HG03565 (cell line): ENCODE measurements around the gene C2CD2.

Experiments used
- ATAC-seq: cut with Tn5 transposase; IDR thresholded peaks from one replicate; pipeline ENCODE4 v1.9.1; 2021; ENCODE audit warnings: mild to moderate bottlenecking, moderate library complexity; ENCODE audit not compliant: unreplicated experiment

Gene C2CD2

DNA sequence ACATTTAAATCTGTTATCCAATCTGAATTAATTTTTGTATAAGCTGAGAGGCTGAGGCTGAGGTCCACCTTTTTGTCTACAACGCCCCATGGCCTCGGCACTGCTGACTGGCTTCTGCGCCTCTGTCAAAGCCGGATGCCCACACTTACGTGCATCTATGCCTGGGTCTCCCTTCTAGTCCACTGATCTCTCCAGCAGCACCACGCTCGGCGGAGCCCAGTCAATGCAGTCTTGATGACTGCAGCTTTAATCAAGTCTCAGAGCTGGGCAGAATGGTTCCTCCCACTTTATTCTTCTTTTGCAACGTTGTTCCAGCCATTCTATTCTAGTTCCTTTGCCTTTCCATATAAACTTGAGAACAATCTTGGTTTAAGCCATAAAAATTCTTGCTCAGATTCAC is 84.0 kb downstream of the C2CD2 start:
- no peak for ATAC-seq

DNA sequence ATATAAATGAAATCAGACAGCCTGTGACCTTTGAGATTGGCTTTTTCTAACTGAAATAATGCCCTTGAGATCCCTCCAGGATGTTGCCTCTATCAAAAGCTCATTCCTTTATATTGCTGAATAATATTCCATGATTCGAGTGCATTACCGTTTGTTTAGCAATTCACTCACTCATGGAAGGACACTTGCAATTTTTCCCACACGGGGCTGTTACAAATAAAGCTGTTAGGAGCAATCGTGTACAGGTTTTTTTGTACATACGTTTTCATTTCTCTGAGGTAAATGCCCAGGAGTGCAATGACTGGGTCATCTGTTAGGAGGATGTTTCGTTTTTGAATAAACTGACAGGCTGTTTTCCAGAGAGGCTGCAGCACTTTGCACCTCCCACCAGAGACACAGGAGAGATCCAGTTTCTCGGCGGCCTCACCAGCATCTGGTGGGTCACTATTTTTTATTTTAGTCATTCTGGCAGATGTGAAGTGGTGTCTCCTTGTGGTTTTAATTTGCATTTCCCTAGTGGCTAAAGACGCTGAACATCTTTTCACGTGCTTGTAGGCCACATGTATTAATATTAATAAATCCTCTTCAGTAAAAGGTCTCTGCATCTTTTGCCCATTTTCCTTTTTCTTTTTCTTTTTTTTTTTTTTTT is 85.6 kb downstream of the C2CD2 start:
- peak; percentile 45 for ATAC-seq

DNA sequence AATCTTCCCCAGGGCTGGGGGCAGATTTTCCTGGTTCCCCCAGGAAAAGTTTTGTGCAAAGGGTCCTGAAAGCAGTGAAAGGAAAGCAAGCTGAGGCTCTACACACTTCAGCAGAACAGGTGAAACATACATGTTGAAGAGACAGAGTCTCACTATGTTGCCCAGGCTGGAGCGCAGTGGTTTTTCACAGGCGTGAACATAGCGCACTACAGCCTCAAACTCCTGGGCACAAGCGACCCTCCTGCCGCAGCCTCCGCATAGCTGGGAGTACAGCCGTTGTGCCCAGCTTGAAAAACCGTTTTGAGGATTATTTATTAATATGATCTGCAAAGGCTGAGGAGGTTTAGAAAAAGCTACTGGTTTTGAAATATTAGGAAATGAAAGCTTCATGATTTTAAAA is 86.5 kb downstream of the C2CD2 start:
- no peak for ATAC-seq

DNA sequence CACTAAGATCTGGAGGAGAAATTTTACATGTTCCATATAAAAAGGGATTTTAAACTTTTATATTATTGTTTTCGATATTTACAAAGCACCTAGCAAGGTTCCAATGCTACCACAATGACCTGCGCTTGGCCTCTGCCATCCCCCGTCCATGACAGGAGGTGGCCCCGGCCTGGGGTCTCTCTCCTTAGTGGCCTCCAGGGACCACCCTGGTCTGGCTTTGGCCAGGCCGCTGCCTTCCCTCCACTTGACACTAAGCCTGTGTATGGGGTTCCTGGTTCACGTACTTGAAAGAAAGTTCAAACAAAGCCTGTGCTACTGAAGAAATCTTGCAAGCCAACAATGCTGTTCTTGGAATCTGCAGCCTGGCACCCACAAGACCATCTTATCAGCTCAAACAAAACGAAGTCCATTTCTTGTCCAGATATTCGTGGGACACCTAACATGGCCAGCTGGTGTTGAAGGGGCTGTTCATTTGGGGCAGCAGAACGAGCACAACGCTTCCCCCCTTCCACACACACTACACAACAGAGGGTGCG is 87.5 kb downstream of the C2CD2 start:
- ATAC-seq: no peak

DNA sequence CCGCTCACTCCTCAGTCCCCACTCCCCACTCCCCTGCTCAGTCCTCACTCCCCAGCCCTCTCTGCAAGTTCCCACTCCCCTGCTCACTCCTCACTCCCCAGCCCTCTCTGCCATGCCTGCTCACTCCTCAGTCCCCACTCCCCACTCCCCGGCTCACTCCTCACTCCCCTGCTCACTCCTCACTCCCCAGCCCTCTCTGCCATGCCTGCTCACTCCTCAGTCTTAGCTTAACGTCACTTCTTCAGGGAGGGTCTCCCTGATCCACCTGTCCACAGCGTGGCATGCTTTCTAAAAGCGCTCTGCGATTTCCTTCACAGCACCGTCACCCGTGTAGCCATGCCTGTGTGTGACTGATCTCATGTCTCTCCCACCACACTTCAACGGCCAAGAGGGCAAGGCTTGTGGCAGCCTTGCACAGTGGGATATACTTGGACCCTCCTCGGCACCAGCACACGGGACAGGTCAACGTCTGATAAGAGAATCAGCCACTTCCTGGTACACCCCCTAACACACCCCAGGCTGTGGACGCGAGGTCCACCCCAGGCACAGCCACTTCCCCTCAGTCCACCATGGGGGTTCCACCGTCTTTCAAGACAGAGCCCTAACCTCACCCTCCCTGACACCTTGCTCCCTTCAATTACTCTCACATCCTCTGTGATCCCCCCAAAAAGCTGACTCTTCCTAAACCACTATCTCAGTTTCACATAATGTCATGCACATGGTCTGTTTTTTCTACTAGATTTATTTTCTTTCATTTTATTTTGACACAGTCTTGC is 88.6 kb downstream of the C2CD2 start:
- peak; percentile 53 for ATAC-seq

DNA sequence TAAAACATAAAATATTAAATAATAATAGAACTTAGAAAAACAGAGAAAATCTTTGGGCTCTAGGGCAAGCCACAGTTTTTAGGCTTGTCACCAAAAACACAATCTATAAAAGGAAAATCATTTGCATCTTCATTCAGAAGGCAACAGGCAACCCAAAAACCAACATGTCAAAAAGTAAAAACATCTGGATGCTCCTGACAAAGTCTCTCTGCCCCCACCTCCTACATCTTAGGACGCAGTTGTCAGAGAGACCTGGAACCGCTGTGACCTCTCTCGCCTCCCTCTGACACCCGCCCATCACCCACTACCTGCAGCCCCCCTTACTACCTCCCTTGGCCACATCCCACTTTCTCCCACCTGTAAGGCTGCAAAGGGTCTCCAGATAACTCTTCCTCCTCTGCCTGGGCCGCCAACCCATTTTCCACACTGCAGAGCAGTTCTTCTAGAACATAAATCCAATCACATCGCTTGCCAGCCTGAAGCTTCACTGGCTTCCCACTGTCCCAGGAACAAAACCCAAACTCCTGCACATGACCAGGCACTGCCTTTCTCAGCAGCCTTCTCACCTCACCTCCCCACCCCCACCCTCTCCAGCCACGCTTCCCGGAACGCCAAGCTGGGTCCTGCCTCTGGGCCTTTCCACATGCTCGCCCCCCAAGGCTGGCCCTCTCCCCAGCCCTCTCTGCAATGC is 89.4 kb downstream of the C2CD2 start:
- no peak for ATAC-seq

DNA sequence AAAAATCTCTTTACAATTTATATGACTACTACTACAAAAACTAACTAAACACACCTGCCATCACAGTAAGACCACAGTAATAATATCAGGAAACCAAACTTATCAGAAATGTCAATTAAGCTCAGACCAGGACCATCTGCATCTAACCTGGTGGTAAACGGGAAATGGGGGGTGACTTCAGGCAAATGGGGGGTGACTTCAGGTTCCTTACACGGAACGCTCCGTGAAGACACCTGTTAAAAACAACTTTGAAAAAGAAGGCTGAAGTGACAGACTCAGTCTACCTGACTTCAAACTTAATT is 90.4 kb downstream of the C2CD2 start:
- no peak for ATAC-seq

DNA sequence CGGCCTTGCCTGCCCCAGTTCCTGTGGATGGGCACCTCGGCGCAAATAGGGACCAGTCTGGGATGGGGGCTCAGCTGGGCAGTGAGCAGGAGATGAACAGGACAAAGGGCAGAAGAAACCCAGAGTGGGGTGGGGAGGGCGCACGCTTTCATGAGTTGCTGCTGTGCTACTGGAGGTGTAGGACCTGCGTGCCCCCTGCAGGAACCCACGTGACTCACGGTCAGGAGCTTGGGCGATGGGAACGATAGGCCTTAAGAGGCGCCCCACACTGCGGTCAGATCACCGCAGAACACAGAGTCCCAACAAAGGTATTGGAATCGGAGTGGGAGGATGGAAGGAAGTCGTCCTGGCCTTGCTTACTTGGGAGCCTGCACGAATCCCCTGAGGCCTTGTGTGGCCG is 91.8 kb downstream of the C2CD2 start:
- no peak for ATAC-seq

DNA sequence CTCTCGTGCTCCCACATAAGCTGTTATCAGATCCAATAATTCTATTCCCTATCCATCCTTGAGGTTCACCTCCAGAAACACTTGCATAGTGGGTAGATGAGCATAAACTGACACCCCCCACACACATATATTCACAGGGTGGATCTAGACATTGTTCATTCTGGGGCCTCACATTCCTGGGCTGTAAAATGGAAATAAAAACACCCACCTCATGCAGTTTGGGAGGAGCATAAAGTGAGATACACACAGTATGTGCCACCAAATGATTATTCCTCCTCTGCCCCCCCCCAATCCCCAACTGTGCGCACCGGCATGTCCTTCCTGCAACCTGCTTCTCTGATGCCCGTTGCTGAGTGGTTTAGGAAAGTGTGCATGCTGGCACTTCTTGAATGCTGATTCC is 92.6 kb downstream of the C2CD2 start:
- ATAC-seq: no peak

DNA sequence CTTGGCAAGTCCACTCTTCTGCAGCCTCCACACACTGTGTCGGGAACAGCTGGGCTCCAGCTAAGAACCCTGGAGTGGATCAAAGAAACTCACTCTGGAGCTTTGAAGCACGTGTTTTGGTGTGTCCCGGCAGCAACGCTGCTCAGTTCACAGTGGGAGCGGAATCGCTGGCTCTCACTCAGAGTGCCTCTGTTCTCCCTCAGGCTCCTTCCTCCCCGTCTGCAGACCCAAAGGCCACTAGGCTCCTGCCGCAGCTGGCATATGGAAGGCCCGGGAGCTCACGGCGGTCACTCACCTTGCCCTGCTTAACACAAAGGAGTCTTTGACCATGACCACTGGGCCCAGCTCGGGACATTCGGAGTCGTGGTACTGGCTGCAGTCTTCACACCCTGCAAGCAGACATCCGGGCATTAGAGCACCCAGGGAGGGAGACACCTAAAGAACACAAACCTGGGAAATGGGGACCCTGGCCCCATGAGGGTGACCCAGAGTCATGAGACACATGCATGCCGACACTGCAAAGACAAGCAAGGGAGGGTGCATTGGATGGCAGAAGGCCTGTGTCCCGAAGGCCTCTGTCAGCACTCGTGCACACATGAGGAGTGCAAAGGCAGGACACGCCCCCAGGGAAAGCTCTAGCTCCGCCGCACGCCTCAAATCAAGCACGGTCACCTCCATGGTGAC is 94.4 kb downstream of the C2CD2 start:
- ATAC-seq: no peak

DNA sequence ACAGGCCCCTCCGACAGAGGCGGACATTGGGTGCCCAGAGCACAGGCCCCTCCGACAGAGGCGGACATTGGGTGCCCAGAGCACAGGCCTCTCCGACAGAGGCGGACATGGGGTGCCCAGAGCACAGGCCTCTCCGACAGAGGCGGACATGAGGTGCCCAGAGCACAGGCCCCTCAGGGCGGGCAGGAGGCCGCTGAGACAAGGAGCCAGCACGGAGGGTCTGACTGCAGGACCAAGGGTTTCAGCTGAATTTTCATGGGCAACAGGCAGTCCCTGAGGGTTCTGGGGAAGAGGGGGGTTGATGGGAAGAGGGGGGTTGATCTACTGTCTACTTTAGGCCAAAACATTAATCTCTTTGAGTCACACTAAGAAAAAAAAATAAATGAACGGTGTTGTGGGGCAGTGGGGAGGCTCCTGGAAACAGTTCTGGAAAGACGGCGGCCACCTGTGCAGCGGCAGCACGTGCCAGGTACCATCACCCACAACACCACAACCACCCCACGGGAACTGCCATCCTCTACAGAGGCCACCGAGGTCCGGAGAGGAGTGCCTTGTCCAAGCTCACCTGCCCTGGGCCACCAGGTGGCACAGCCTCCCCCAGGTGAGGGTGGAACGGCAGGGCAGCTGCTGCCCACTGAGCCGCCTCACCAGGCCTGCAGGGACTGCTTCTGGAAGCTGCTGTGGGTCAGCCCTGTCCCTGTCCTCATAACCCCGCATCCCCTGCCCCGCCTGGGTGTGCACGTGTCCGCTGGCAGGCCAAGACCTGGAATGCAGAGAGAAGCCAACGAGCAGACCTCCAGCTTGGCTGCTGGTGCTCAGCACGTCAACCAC is 95.1 kb downstream of the C2CD2 start:
- ATAC-seq: no peak

DNA sequence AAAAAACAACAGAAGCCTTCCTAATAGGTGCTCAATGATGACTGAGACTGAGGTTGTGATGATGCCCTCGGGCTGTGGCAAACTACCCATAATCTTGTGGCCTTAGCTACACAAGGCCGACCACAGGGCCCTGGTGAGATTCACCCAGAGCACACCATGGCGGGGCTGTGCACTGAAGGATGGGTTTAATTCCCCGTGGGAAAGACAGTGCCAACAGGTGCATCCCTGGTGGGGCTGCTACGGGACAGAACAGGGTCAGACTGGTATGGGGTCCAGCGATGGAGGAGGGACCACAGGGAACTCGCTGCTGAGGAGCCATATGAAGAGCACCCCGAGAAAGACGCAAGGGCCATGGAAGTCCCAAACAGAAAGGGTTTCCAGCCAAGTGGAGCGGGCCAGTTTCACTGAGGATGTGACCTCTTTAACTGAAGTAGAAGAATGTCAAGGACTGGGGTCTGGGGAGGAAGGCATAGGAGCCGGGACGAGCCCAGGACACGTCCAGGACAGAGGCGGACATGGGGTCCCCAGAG is 96.0 kb downstream of the C2CD2 start:
- ATAC-seq: no peak

DNA sequence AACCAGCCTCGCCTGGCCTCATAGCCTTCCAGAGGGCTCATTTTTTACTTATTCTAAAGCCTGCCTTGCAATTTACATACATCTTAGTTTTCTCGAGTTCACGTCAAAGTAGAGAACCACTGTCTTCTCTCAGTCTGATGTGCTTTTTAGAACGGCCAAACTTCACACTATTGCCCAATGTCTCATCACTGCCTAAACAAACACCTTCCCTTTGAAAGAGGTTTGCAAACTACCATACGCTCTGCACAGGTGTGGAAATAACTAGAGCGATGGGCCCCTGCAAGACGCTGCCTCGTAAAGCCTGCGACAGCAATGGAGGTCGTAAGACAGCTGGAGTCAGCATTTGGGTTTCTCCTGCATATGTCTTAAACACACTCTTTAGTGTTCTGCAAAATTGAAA is 97.2 kb downstream of the C2CD2 start:
- ATAC-seq: no peak

DNA sequence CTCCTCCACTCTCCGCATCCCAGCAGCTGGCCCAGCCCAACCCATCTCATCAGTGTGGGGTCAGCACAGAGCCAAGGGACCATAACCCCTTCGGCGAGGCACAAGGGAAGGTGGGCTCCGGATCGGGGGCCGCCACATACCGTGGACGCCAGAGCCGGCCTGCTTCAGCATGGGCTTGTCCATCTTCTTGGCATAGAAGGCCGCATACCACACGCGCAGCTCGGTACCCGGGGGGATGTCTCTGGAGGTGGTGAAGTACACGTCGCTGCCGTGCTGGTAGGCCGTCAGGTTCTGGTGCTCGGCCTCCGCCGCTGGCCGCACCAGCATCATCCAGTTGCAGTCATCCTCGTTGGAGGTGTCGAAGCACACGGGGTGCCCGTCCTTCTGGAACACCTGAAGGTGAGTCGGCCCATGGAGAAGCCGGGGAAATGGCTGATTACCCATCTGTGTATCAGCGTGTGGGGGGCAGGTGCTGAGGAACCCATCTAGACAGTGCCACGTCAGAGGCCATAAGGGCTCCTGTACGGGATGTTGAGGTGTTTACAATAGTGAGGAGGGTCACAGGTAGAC is 99.3 kb downstream of the C2CD2 start:
- no peak for ATAC-seq

DNA sequence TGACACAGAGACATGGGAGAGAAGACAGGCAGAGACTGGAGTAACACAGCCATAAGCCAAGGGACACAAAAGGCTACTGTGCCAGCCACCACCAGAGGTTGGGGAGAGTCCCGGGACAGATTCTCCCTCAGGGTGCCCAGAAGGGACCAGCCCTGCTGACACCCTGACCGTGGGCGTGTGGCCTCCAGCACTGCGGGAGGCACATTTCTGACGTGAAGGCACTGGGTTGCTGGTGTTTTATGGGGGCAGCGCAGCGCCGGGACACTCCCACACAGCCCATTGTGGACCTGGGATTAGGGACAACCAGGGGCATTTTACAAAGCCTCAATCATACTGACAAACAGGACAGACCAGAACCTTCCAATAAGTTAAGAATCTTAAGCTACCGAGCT is 100.9 kb downstream of the C2CD2 start:
- ATAC-seq: no peak

DNA sequence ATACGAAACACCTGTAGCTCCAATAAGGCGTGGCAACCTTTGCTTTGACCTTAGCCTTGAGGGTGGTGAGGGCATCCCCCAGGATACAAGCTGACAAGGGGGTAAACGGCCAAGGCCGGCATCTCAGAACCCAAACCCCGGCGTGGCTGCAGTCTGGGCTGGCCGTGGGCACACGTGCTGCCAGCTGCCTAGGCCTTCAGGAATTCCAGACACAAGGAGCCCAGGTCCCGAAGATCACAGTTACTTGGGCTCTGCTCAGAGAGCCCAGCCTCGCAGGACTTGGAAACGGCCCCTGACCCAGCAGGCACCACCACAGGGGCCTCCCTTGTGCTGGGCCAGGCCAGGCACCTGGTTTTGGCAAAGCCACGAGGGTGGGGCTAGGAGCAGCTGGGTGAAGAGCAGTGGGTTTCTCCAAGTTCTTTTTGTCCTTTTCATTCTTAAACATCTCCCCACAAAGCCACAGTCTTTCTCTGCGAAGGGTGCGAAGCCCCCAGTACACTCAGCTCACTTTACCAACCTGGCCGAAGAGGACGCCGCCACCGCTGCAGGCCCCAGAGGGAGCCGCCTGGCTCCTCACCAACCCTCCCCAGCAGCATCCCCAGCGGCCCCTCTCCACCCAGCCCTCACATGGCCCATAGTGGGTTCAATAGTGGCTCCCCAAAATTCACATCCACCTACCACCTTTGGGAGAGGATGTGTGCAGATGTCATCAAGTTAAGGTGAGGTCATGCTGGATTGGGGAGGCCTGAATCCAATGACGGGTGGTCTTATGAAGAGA is 101.5 kb downstream of the C2CD2 start:
- no peak for ATAC-seq

DNA sequence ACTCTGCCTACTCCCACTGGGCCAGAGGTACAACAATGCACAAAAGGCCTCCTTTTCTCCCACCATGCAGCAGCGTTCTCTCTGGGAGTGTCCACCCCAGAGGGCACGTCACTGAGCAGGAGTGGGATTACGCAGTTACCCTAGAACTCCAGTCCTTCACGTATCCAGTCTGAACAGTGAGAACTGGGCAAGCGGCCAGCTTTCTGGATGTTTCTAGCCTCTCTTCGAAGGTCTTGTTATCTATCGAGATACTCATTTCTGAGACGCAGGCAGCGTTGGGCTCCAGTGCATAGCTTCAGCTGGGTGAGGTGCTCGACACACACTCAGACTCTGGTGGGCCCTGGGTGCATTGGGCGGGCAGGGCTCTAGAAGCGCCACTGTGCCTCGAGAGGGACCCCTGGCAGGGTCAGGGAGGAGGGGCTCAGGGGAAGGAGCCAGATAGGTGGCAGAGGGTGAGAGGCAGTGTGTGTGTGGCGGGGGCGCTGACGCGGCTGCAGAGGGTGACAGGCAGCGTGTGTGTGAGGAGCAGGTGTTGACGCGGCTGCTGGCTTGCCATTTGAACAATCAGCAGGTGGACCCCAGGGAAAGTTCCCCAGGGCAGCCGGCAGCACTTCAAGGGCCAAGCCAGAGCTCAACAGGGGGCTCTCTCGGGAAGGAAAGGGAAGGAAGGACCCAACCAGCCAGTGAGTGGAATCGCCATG is 102.6 kb downstream of the C2CD2 start:
- no peak for ATAC-seq

DNA sequence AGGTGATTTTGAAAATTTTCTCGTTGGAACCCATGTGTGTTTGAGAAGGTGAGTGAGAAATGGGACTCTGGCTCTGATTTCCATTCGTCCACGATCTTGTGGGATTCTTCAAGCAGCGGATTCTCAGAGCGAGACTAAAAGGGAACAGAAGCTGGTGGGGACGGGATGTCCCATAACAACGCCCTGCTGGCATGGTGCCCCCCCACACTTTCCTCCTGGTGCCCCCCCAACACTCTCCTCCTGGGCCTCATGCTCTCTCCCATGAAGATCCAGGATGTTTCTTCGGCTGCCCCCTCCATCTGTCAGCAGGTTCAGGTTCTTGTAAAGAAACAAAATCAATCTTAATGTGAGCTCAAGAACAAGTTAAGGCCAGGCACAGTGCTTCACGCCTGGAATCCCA is 103.7 kb downstream of the C2CD2 start:
- ATAC-seq: no peak
